CD4-positive, alpha-beta T cell treated with Interleukin-12 subunit alpha and Interleukin-12 subunit beta, for 1 hour (primary cell): ENCODE measurements around the gene IGSF9B.

Source experiments
- DNase-seq: peaks from one replicate; pipeline ENCODE4 v3.0.0-alpha.2; 2020

Gene IGSF9B

GRCh38 chr11:133898031-133898769 is 58.6 kb downstream of the IGSF9B start:
- DNase-seq: no peak

- no peak for DNase-seq
These were observed 59.5 kb downstream of the IGSF9B start for GRCh38 chr11:133897331-133897650.

DNA sequence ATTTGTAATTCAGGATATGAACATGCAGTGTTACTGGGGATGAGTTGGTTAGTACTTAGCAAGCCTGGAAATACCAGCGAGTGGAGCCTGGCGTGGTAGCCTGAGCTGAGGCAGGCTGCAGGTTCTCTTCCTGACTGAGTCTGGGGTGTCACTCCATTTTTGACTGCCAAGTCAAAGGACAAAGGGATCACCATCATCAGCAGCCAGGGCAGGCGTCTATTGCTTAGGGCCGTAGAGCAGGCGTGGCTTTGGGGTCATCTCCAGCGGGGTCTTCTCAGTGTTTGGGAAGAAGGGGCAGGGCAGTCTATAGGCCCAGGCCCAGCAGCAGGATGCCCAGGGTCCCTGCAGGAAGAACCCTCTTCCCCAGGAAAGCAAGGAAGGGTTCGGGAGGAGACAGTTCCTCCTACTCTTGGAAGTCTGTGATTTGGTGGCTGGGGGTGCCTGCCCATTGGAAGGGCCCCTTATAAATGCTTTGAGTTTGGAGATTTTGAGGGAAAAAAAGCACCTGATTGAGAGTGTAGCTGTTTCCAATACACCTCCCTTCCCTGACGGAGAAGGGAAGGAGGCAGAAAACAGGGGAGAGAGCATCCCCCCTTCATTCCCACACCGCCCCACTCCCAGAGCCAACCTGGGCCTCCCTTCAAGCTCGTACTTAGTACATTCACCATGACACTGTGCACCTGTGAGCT is 60.0 kb downstream of the IGSF9B start:
- no peak for DNase-seq

GRCh38 chr11:133896028-133896427 is 60.7 kb downstream of the IGSF9B start:
- DNase-seq: no peak

DNA sequence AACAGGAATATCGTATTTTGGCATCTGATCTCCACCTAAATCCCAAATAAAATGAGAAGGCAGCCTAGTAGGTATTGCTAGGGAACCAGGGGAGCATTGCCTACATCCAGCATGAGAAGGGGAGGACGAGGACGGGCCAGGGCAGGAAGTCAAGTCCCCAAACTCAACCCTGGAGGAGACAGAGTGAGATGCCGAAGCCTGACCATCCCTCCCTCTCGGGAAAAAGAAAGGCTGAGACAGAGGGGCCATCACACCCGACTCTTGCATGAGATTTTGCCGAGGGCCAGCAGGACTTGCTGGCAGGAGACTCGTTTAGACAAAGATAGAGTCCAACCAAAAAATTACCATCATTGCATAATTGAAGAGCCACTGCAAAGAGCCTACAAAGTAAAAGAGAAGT is 61.2 kb downstream of the IGSF9B start:
- DNase-seq: no peak

DNA sequence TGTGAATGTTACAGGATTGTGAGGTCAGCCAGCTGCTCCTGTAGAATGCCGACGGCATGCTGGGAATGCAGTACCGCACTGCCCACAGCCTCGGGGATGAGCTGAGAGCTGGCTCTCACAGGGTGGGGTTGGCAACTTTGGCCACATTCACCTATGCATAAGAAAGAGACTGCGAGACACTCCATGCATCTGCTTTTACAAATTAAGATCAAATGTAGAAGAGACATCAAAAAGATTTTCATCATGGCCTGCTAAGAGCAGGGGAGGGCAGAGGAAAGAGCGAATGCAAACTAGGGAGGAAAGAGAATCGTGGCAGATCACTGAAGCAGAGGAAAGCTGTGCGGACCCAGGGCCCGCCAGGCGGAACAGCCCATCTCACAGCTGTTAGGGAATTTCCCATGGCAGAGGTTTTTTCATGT is 61.7 kb downstream of the IGSF9B start:
- DNase-seq: no peak

- DNase-seq: no peak
These were observed 63.4 kb downstream of the IGSF9B start for GRCh38 chr11:133893381-133893780.

DNA sequence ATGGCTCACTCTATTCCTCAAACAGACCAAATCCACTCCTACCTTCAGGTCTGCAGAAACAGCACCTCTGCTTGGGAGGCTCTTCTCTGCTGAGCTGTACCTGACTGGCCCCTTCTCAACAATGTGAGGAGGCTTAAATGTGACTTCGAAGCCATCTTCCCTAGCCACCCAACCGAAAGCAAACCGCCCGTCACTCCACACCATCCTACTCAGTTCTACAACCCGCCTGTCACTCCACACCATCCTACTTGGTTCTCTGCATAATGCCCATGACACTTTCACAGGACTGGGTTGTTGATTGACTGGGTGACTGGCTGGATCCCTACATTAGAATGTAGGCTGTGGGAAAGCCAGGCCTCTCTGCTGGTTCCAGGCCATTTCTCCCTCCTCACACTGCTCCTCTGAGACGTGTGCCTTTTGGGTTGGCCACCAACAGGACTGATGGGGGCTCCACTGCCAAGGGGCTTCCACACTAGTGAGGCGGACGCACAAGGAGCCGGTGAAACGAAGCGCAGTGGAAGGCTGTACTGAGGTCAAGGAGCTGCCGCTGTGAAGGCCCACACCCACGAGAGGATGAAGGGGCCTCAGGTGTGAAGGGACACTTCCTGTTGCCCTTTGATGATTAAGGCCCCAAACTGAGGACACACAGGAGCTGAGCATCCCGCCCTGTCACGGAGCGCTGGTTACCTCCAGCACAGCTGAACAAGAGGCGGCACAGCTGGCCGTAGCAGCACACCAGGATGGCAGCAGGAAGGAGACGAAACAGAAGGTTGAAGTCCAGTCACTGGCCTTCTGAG is 64.0 kb downstream of the IGSF9B start:
- no peak for DNase-seq

DNA sequence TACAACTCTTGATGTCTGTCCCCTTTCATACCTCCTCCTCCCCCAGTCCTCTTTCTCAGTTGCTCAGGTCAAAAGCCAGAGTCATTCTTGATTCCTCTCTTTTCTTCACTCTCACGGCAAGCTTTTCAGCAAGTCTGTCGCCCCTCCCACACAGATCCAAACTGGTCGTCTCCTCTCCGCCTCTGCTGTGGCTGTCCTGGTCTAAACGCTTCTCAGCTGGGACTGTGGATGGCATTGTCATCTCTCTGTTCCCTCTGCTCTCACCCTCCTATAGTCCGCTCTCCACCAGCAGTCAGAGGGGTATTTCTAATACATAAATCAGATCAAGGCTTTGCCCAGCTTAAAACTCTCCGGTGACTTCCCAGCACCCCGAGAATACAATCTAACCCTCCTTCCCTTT is 64.6 kb downstream of the IGSF9B start:
- DNase-seq: no peak

DNA sequence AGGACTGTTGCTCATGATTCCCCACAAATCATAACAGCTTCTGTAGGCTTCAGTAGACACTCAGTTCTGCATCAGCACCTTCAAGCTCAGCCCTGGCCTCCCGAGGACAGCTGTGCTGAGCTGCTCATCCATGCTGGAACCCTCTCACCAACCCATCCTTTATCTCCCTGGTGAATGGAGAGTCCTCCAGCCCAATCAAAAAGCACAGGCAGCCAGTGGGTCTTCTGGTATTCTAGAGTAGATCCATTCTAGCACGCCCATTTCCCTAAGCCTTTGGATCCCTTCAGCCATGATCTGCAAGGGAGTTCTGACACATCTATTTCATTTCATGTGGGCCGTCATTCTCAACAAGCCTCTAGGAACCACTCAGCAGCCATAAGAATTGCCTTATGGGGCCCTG is 66.9 kb downstream of the IGSF9B start:
- no peak for DNase-seq

GRCh38 chr11:133889188-133889587 is 67.6 kb downstream of the IGSF9B start:
- no peak for DNase-seq

DNA sequence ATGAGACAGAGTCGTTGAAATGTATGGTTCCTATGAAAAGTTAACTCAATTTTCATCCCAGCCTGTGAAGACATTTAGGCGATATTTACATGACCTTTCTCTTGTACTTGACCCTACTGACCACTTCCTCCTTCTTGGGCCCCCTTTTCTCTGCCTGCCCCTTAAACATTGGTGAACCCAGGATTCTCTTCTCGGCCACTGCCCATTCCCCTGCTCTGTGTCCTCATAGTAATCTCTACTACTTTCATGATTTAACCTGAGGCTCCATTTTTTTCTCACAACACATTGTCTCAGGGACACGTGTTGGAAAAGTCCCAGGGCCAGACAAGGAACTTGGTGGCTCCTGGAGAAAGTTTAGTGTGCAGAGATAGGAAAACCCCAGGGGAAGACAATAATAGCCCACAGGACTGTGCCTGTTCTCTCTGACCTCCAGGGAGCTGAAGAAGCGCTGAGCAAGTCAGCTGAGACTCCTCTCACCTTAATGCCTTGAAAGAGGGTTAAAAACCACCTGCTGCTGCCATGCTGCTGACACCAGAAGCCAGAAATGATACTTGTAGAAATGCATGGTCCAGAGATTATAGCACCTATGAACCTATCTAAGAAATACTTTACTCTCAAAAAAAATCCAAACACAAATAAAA is 69.0 kb downstream of the IGSF9B start:
- DNase-seq: no peak

- DNase-seq: no peak
These were observed 70.7 kb downstream of the IGSF9B start for GRCh38 chr11:133886029-133886428.

GRCh38 chr11:133872160-133872559 is 84.6 kb downstream of the IGSF9B start:
- no peak for DNase-seq

DNA sequence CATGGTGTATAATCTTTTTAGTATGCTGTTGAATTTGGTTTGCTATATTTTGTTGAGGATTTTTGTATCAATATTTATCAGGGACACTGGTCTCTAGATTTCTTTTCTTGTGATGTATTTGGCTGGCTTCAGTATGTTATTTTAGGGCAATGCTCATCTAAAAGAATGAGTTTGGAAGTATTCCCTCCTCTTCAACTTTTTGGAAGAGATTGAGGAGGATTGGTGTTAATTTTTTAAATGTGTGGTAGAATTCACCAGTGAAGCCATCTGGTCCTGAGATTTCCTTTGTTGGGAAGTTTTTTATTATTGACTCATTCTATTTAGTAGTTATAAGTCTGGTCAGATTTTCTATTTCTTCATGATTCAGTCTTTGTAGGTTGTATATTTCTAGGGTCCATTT is 89.3 kb downstream of the IGSF9B start:
- no peak for DNase-seq

DNA sequence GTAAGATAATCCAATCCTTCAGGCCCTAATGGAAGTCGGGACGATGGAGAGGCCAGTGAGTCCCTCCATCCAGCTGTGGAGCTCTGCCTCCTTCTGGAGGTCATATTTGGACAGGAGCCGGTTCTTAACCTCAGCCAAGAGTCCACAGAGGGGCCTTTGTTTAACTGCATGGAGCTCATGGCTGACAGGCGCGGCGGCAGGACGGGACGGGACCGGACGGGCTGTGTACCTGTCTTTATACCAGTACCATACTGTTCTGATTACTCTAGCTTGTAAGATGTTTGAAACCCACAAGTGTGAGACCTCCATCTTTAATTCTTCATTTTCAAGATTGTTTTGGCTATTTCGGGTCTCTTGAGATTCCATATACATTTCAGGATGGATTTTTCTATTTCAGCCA is 91.3 kb downstream of the IGSF9B start:
- DNase-seq: no peak

GRCh38 chr11:133864756-133865155 is 92.0 kb downstream of the IGSF9B start:
- no peak for DNase-seq

GRCh38 chr11:133860151-133860550 is 96.6 kb downstream of the IGSF9B start:
- DNase-seq: no peak
